HepG2 (cell line): ENCODE measurements around the gene CARD19. TPM values are rescaled to one million over a fixed set of nuclear protein-coding genes. Genes with fewer than 3 reads are reported as not detected.

Experiments
- ARID4A ChIP-seq: sonication (generic); formaldehyde crosslinking; IDR thresholded peaks from 2 replicates; pipeline ENCODE4 v1.5.0; 2020; ENCODE audit warnings: mild to moderate bottlenecking, missing genetic modification reagents, borderline replicate concordance
- ASH2L ChIP-seq: fragments of 300-600, 200-600 bp; sonication (generic); IDR thresholded peaks from 2 replicates; pipeline ENCODE4 v1.7.0; 2017; ENCODE audit warnings: low read depth, mild to moderate bottlenecking, moderate library complexity, mixed read lengths, low read length; ENCODE audit not compliant: insufficient read length
- GABPB1 ChIP-seq: IDR thresholded peaks from 2 replicates; pipeline ENCODE4 v1.6.1; 2016; ENCODE audit warnings: mild to moderate bottlenecking, missing genetic modification reagents, moderate library complexity, missing compliant biosample characterization
- GATAD1 ChIP-seq: IDR thresholded peaks from 2 replicates; pipeline ENCODE4 v1.6.1; 2016; ENCODE audit warnings: missing genetic modification reagents, missing compliant biosample characterization
- HIC2 ChIP-seq: sonication (generic); formaldehyde crosslinking; IDR thresholded peaks from 2 replicates; pipeline ENCODE4 v1.9.0; 2022; ENCODE audit warnings: low read depth, missing genetic modification reagents
- KMT2A ChIP-seq: sonication (generic); formaldehyde crosslinking; IDR thresholded peaks from 2 replicates; pipeline ENCODE4 v1.4.0; 2020; ENCODE audit warnings: missing genetic modification reagents
- MED1 ChIP-seq: sonication (generic); formaldehyde crosslinking; IDR thresholded peaks from 2 replicates; pipeline ENCODE4 v1.4.0; 2020; ENCODE audit warnings: missing genetic modification reagents
- MXI1 ChIP-seq: IDR thresholded peaks from 3 replicates; pipeline ENCODE4 v1.6.1; 2012; ENCODE audit warnings: low read depth, low read length, inconsistent platforms, borderline replicate concordance
- PHF20 ChIP-seq: sonication (generic); formaldehyde crosslinking; IDR thresholded peaks from 2 replicates; pipeline ENCODE4 v1.5.0; 2020; ENCODE audit warnings: mild to moderate bottlenecking, missing genetic modification reagents
- RCOR2 ChIP-seq: IDR thresholded peaks from 2 replicates; pipeline ENCODE4 v1.6.1; 2016; ENCODE audit warnings: missing biosample characterization, missing genetic modification reagents
- SMARCE1 ChIP-seq: fragments of 450-650 bp; IDR thresholded peaks from 2 replicates; pipeline ENCODE4 v1.6.1; 2017; ENCODE audit warnings: borderline replicate concordance
- ZFP90 ChIP-seq: sonication (generic); formaldehyde crosslinking; IDR thresholded peaks from 2 replicates; pipeline ENCODE4 v1.8.0; 2022; ENCODE audit warnings: missing genetic modification reagents, mild to moderate bottlenecking, inconsistent platforms, borderline replicate concordance
- ZNF263 ChIP-seq: sonication (generic); formaldehyde crosslinking; IDR thresholded peaks from 2 replicates; pipeline ENCODE4 v1.4.0; 2020; ENCODE audit warnings: missing genetic modification reagents
- ZNF296 ChIP-seq: sonication (generic); formaldehyde crosslinking; conservative IDR thresholded peaks from 2 replicates; pipeline ENCODE4 v1.5.0; 2020; ENCODE audit warnings: mild to moderate bottlenecking, missing genetic modification reagents
- ZNF547 ChIP-seq: sonication (generic); formaldehyde crosslinking; IDR thresholded peaks from 2 replicates; pipeline ENCODE4 v1.5.1; 2020; ENCODE audit warnings: mild to moderate bottlenecking, missing genetic modification reagents
- ZNF574 ChIP-seq: sonication (generic); formaldehyde crosslinking; IDR thresholded peaks from 2 replicates; pipeline ENCODE4 v1.4.0; 2020; ENCODE audit warnings: missing genetic modification reagents
- ZNF772 ChIP-seq: sonication (generic); formaldehyde crosslinking; IDR thresholded peaks from 2 replicates; pipeline ENCODE4 v1.5.0; 2020; ENCODE audit warnings: mild to moderate bottlenecking, missing genetic modification reagents
- polyA plus RNA-seq, 8 experiments: library from polyadenylated mRNA; depleted of rRNA in 3 of 8; stranded (reverse) in 7 of 8; unstranded in 1 of 8; fragments of >200 nt; fragmentation: Illumina TruSeq in 4 of 8; extraction: Trizol in 4 of 8; gene quantifications; 2 replicates each; pipeline versions ENCODE4 v1.2.1 to v1.2.3, GENCODE V29; 2011 to 2016; ENCODE audit warnings: low read depth in 4 of 8, missing spikeins in 1 of 8, mixed read lengths in 1 of 8; ENCODE audit not compliant: insufficient read depth in 1 of 8
- total RNA-seq, 5 experiments: library from RNA; depleted of rRNA; stranded (reverse); fragments of >200 nt; fragmentation: Illumina TruSeq; extraction: Trizol; gene quantifications; 2 replicates each; pipeline ENCODE4 v1.2.3, GENCODE V29; 2016; ENCODE audit warnings: low read depth in 1 of 5

CARD19 gene
- total and polyA plus RNA-seq, 2 of the 13 experiments (the other 11 are each of a cell fraction or from before 2014, with no cell fraction given) = 18.4 to 47.2 TPM

- TF ChIP-seq RCOR2 (CRISPR knock-in tag) (no peak), ARID4A (CRISPR knock-in tag) (peak; percentile 71; the same call in 1 of the 2 replicates), ZNF574 (peak; percentile 66; the same call in 1 of the 2 replicates), GATAD1 (CRISPR knock-in tag) (peak; percentile 46; the same call in 1 of the 2 replicates), ZNF296 (0 out of 2 replicates have a peak, but pooled peaks have one; percentile 49), ZFP90 (CRISPR knock-in tag) (peak; percentile 78; the same call in 1 of the 2 replicates), KMT2A (peak; percentile 54; the same call in 1 of the 2 replicates), SMARCE1 (no peak), MXI1 (peak; percentile 50; the same call in 1 of the 3 replicates), HIC2 (CRISPR knock-in tag) (peak; percentile 74; the same call in 1 of the 2 replicates), ASH2L (peak; percentile 20), ZNF547 (no peak), ZNF263 (CRISPR knock-in tag) (peak; percentile 78), MED1 (CRISPR knock-in tag) (peak; percentile 70; the same call in 1 of the 2 replicates), ZNF772 (peak; percentile 64; the same call in 1 of the 2 replicates), PHF20 (peak; percentile 74), GABPB1 (CRISPR knock-in tag) (peak; percentile 90)
These were observed 30.9 kb downstream of the CARD19 start (continued) for GRCh38 chr9:93126825-93127368.
